OCI-LY3 (cell line): Measurements from ENCODE around the gene BMERB1.

Source experiments
- EZH2phosphoT487 ChIP-seq: fragments of 200-600 bp; shearing (Covaris generic); IDR thresholded peaks from 2 replicates; pipeline ENCODE4 v1.6.1; 2018; ENCODE audit warnings: antibody characterized with exemption, mixed run types, low read depth
- TF ChIP-seq, protein P1 (sequence below): fragments of 200-600, 300-600 bp; sonication (generic); IDR thresholded peaks from 2 replicates; pipeline ENCODE4 v1.5.1; 2014; ENCODE audit warnings: antibody characterized with exemption, low read length, low read depth

DNA sequence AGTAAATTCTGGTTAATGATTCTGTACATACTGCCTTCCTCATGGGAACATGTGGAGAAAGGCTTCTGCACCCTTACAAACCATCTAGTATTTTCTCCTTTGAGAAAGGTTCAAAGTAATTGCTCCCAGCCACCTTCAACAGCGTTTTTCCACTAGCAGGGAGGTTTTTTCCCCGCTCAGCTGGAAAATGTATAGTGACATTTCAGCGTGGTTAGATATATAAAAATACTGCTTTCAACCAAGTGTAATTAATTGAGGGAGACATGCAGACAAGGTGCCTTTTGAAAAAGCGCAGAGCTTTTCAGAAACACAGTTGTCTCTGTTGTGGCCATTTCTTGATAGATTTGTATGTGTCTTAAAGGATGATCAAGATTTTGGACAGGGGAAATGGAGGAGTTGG, 5.1 kb downstream of the BMERB1 start:
- TF ChIP-seq, protein P1, sequence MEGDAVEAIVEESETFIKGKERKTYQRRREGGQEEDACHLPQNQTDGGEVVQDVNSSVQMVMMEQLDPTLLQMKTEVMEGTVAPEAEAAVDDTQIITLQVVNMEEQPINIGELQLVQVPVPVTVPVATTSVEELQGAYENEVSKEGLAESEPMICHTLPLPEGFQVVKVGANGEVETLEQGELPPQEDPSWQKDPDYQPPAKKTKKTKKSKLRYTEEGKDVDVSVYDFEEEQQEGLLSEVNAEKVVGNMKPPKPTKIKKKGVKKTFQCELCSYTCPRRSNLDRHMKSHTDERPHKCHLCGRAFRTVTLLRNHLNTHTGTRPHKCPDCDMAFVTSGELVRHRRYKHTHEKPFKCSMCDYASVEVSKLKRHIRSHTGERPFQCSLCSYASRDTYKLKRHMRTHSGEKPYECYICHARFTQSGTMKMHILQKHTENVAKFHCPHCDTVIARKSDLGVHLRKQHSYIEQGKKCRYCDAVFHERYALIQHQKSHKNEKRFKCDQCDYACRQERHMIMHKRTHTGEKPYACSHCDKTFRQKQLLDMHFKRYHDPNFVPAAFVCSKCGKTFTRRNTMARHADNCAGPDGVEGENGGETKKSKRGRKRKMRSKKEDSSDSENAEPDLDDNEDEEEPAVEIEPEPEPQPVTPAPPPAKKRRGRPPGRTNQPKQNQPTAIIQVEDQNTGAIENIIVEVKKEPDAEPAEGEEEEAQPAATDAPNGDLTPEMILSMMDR, result no peak
- TF ChIP-seq EZH2phosphoT487, result no peak
